H1 (cell line): Measurements from ENCODE around the gene PTP4A1. TPM values are rescaled to one million over a fixed set of nuclear protein-coding genes. Genes with fewer than 3 reads are reported as not detected.

Experiments used
- CTCF ChIA-PET: fragments of 300-600 bp; sonication (Branson Sonifier 250); formaldehyde crosslinking; loops from one replicate; lab custom pipeline; 2021; ENCODE audit not compliant: partially characterized antibody; lab: Charles Lee
- POLR2A ChIA-PET: fragments of 300-600 bp; sonication (Branson Sonifier 250); formaldehyde crosslinking; loops from one replicate; lab custom pipeline; 2021; ENCODE audit warnings: inconsistent platforms; ENCODE audit not compliant: partially characterized antibody; lab: Charles Lee
- DNase-seq, 2 experiments: peaks; one replicate each; pipeline versions ENCODE4 v3.0.0 to v3.0.0-alpha.2; 2010 to 2022; ENCODE audit warnings: low spot score in 2 of 2, low read depth in 1 of 2, mixed read lengths in 1 of 2
- FAIRE-seq: peaks from 2 replicates; lab custom pipeline; 2011; peaks lifted over from hg19 to GRCh38; lab: Jason Lieb, UNC
- H2AFZ ChIP-seq: 2 replicates; pipeline ENCODE4 v1.8.1; 2012; ENCODE audit warnings: low read length, inconsistent platforms
- H2AK5ac ChIP-seq: 2 replicates; pipeline ENCODE4 v1.6.1; 2013; ENCODE audit warnings: low read depth, low read length
- H2BK120ac ChIP-seq: replicated peaks from 2 replicates; pipeline ENCODE3; 2013; ENCODE audit warnings: low read depth, low read length, inconsistent platforms
- H2BK12ac ChIP-seq: 2 replicates; pipeline ENCODE4 v1.6.1; 2013; ENCODE audit warnings: low read depth, low read length
- H2BK15ac ChIP-seq: 2 replicates; pipeline ENCODE4 v1.6.1; 2013; ENCODE audit warnings: low read length
- H2BK20ac ChIP-seq: 2 replicates; pipeline ENCODE4 v1.6.1; 2013; ENCODE audit warnings: low read length
- H2BK5ac ChIP-seq: 2 replicates; pipeline ENCODE4 v1.6.1; 2013; ENCODE audit warnings: low read depth, low read length
- H3K14ac ChIP-seq: 2 replicates; pipeline ENCODE4 v1.6.1; 2013; ENCODE audit warnings: inconsistent platforms; ENCODE audit not compliant: insufficient read length
- H3K18ac ChIP-seq: 2 replicates; pipeline ENCODE4 v1.6.1; 2013; ENCODE audit warnings: low read length; ENCODE audit errors: extremely low read depth
- H3K23ac ChIP-seq: 2 replicates; pipeline ENCODE4 v1.6.1; 2013; ENCODE audit warnings: inconsistent platforms; ENCODE audit not compliant: insufficient read length
- H3K23me2 ChIP-seq: 2 replicates; pipeline ENCODE4 v1.6.1; 2013; ENCODE audit warnings: low read depth, low read length
- H3K27ac ChIP-seq: 2 replicates; pipeline ENCODE4 v1.6.1; 2011; ENCODE audit warnings: low read depth, low read length, inconsistent platforms
- H3K27me3 ChIP-seq, 4 experiments: replicated peaks in 1 of 4; 1 replicate in 1 of 4; 2 replicates in 3 of 4; pipeline versions ENCODE4 v1.6.1 to v1.8.1; 2011 to 2013; ENCODE audit warnings: low read length in 3 of 4, mild to moderate bottlenecking in 3 of 4, inconsistent platforms in 2 of 4, mixed read lengths in 2 of 4, moderate library complexity in 1 of 4; ENCODE audit not compliant: control insufficient read depth in 3 of 4, insufficient read depth in 3 of 4; ENCODE audit errors: extremely low read depth in 1 of 4
- H3K36me3 ChIP-seq, 4 experiments: 2 replicates each; pipeline versions ENCODE4 v1.6.1 to v1.8.1; 2011 to 2013; ENCODE audit warnings: mild to moderate bottlenecking in 4 of 4, low read length in 3 of 4, moderate library complexity in 2 of 4, control low read depth in 1 of 4, inconsistent platforms in 1 of 4; ENCODE audit not compliant: insufficient read depth in 4 of 4, control insufficient read depth in 2 of 4
- H3K4ac ChIP-seq: replicated peaks from 2 replicates; pipeline ENCODE3; 2013; ENCODE audit warnings: low read length, low read depth, mixed read lengths, inconsistent platforms; ENCODE audit not compliant: insufficient read length
- H3K4me1 ChIP-seq, 4 experiments: replicated peaks in 1 of 4; 1 replicate in 1 of 4; 2 replicates in 3 of 4; pipeline versions ENCODE4 v1.6.1 to v1.8.1; 2011 to 2013; ENCODE audit warnings: low read length in 3 of 4, inconsistent platforms in 2 of 4, mixed read lengths in 1 of 4; ENCODE audit not compliant: insufficient read depth in 4 of 4, control insufficient read depth in 3 of 4
- H3K4me2 ChIP-seq, 2 experiments: 2 replicates each; pipeline versions ENCODE4 v1.6.1 to v1.8.1; 2011 to 2013; ENCODE audit warnings: low read depth in 2 of 2, low read length in 2 of 2, control low read depth in 1 of 2, inconsistent platforms in 1 of 2, mild to moderate bottlenecking in 1 of 2; ENCODE audit not compliant: insufficient read depth in 1 of 2
- H3K4me3 ChIP-seq, 4 experiments: fragments of 200-600, 300-600 bp in 1 of 4; sonication (generic), shearing (Covaris generic), sonication (Bioruptor Twin) in 1 of 4; 2 replicates each; pipeline versions ENCODE4 v1.5.1 to v1.8.1; 2011 to 2016; ENCODE audit warnings: low read length in 4 of 4, low read depth in 3 of 4, control low read depth in 2 of 4, inconsistent platforms in 2 of 4, mild to moderate bottlenecking in 2 of 4, mixed read lengths in 1 of 4, moderate library complexity in 1 of 4; ENCODE audit not compliant: insufficient read depth in 2 of 4; ENCODE audit errors: extremely low read depth in 1 of 4
- H3K56ac ChIP-seq: replicated peaks from 2 replicates; pipeline ENCODE3; 2013; ENCODE audit warnings: low read depth, mild to moderate bottlenecking, mixed read lengths, low read length, inconsistent platforms; ENCODE audit not compliant: insufficient read length
- H3K79me1 ChIP-seq: 2 replicates; pipeline ENCODE4 v1.6.1; 2013; ENCODE audit warnings: low read depth, low read length, control low read depth
- H3K79me2 ChIP-seq, 2 experiments: 2 replicates each; pipeline versions ENCODE4 v1.6.1 to v1.8.1; 2012 to 2013; ENCODE audit warnings: low read length in 2 of 2, mild to moderate bottlenecking in 2 of 2, inconsistent platforms in 1 of 2; ENCODE audit not compliant: insufficient read depth in 2 of 2, control insufficient read depth in 1 of 2
- H3K9ac ChIP-seq, 4 experiments: replicated peaks in 1 of 4; 1 replicate in 1 of 4; 2 replicates in 3 of 4; pipeline versions ENCODE4 v1.6.1 to v1.8.1; 2011 to 2013; ENCODE audit warnings: low read depth in 3 of 4, low read length in 3 of 4, control low read depth in 2 of 4, mild to moderate bottlenecking in 2 of 4, moderate library complexity in 2 of 4, inconsistent platforms in 1 of 4; ENCODE audit errors: extremely low read depth in 1 of 4
- H3K9me3 ChIP-seq, 2 experiments: 2 replicates each; pipeline versions ENCODE4 v1.6.1 to v1.8.1; 2012 to 2013; ENCODE audit warnings: mild to moderate bottlenecking in 2 of 2, moderate library complexity in 2 of 2, control low read depth in 1 of 2, inconsistent platforms in 1 of 2, low read depth in 1 of 2, low read length in 1 of 2, mixed read lengths in 1 of 2; ENCODE audit not compliant: insufficient read depth in 2 of 2
- H4K20me1 ChIP-seq, 2 experiments: replicated peaks in 1 of 2; 2 replicates each; pipeline versions ENCODE3 to v1.8.1; 2011 to 2013; ENCODE audit warnings: inconsistent platforms in 2 of 2, low read length in 2 of 2, mild to moderate bottlenecking in 1 of 2; ENCODE audit not compliant: insufficient read depth in 2 of 2, control insufficient read depth in 1 of 2
- H4K5ac ChIP-seq: 2 replicates; pipeline ENCODE4 v1.6.1; 2013; ENCODE audit warnings: low read length, low read depth, mixed read lengths, inconsistent platforms; ENCODE audit not compliant: insufficient read length
- H4K8ac ChIP-seq: 2 replicates; pipeline ENCODE4 v1.8.0; 2013; ENCODE audit warnings: mild to moderate bottlenecking, moderate library complexity, low read length, inconsistent platforms; ENCODE audit not compliant: insufficient read depth; ENCODE audit errors: extremely low read depth
- H4K91ac ChIP-seq: replicated peaks from 2 replicates; pipeline ENCODE3; 2013; ENCODE audit warnings: low read length, mixed read lengths, inconsistent platforms; ENCODE audit not compliant: insufficient read length
- ASH2L ChIP-seq: fragments of 200-600, 300-600 bp; sonication (generic); IDR thresholded peaks from one replicate; pipeline ENCODE4 v1.7.1; 2017; ENCODE audit warnings: low read length
- CHD2 ChIP-seq: IDR thresholded peaks from 2 replicates; pipeline ENCODE4 v1.6.1; 2012; ENCODE audit warnings: low read length, improper control_type of control experiment
- EGR1 ChIP-seq: IDR thresholded peaks from 2 replicates; pipeline ENCODE4 v1.6.1; 2011; ENCODE audit warnings: low read depth, low read length, borderline replicate concordance
- JUN ChIP-seq: IDR thresholded peaks from 2 replicates; pipeline ENCODE4 v1.6.1; 2011; ENCODE audit warnings: low read depth, mild to moderate bottlenecking, improper control_type of control experiment, low read length
- POLR2AphosphoS5 ChIP-seq: IDR thresholded peaks from 2 replicates; pipeline ENCODE4 v1.6.1; 2011; ENCODE audit warnings: low read depth, low read length
- SIN3A ChIP-seq, 2 experiments: IDR thresholded peaks in 1 of 2; conservative IDR thresholded peaks in 1 of 2; 2 replicates each; pipeline ENCODE4 v1.6.1; 2011 to 2012; ENCODE audit warnings: low read length in 2 of 2, improper control_type of control experiment in 1 of 2, low read depth in 1 of 2, mild to moderate bottlenecking in 1 of 2
- SP1 ChIP-seq: IDR thresholded peaks from 2 replicates; pipeline ENCODE4 v1.6.1; 2011; ENCODE audit warnings: low read depth, low read length
- TAF1 ChIP-seq: IDR thresholded peaks from 2 replicates; pipeline ENCODE4 v1.6.1; 2011; ENCODE audit warnings: mild to moderate bottlenecking, low read depth, low read length
- TAF7 ChIP-seq: optimal IDR thresholded peaks from 2 replicates; pipeline ENCODE3; 2011; ENCODE audit warnings: low read depth, mild to moderate bottlenecking, inconsistent platforms, low read length, moderate library complexity, borderline replicate concordance
- TBP ChIP-seq: IDR thresholded peaks from 2 replicates; pipeline ENCODE4 v1.6.1; 2011; ENCODE audit warnings: low read depth, low read length, improper control_type of control experiment
- WGBS, 2 experiments: shearing (Covaris generic) in 1 of 2; methylation state at CpG; one replicate each; pipeline versions ENCODE4 v1.1.6 to v1.1.7; 2013 to 2015; ENCODE audit warnings: low lambda C conversion rate in 2 of 2, mixed read lengths in 2 of 2, inconsistent platforms in 1 of 2, low coverage in 1 of 2, missing lambda C conversion rate in 1 of 2; ENCODE audit not compliant: insufficient replicate concordance in 2 of 2, insufficient coverage in 1 of 2, insufficient read length in 1 of 2; ENCODE audit errors: extremely low coverage in 1 of 2, missing lambda C conversion rate in 1 of 2; 5-methylcytosine and 5-hydroxymethylcytosine counted together
- long read RNA-seq, 2 experiments: library from RNA in 1 of 2; library from capped mRNA in 1 of 2; stranded (forward); transcript quantifications; one replicate each; pipeline ENCODE4 v2.0.0, GENCODE V29; 2021; ENCODE audit warnings: inconsistent platforms in 1 of 2
- polyA minus RNA-seq, 3 experiments: library from RNA; depleted of rRNA, polyadenylated mRNA; stranded (reverse); fragments of >200 nt; gene quantifications; 1 replicate in 2 of 3; 2 replicates in 1 of 3; pipeline ENCODE4 v1.2.3, GENCODE V29; 2011
- polyA plus RNA-seq, 7 experiments: library from polyadenylated mRNA; depleted of rRNA in 3 of 7; stranded (reverse) in 5 of 7; unstranded in 2 of 7; fragments of >200 nt in 5 of 7; fragments of 200-250 nt in 2 of 7; gene quantifications; 1 replicate in 5 of 7; 2 replicates in 1 of 7; 4 replicates in 1 of 7; pipeline versions ENCODE4 v1.2.1 to v1.2.3, GENCODE V29; 2011 to 2013; ENCODE audit warnings: missing spikeins in 2 of 7, mixed read lengths in 2 of 7
- total RNA-seq: library from RNA; stranded (reverse); fragmentation: NEBNext Ultra II Directional; extraction: Animal tissue kit (Norgen Biotek cat#: 25700); gene quantifications from 2 replicates; pipeline ENCODE4 v1.2.1, GENCODE V29; 2021

Gene PTP4A1
- total RNA-seq (75.6 and 76.3 TPM in 2 replicates), polyA plus RNA-seq (2011; rRNA removed) (8.1 and 21.1 TPM in 2 replicates), polyA minus RNA-seq (2011; rRNA and poly(A)+ RNA removed) (18.3 and 23.9 TPM in 2 replicates)
- polyA plus RNA-seq (2011; cell fraction: cytosol; rRNA removed), result 13.3 TPM
- polyA plus RNA-seq (2011; cell fraction: nucleus; rRNA removed), result 3.9 TPM
- polyA plus RNA-seq (2012, experiment 1 of 2), result 23.5 to 66.4 TPM (median 30.2 TPM) in 4 replicates
- polyA plus RNA-seq (2012, experiment 2 of 2), result 8.3 TPM
- polyA plus RNA-seq (2013, experiment 1 of 2), result 39.0 TPM
- 39.7 TPM for polyA plus RNA-seq (2013, experiment 2 of 2)
- 21.1 TPM for polyA minus RNA-seq (2011; cell fraction: cytosol; rRNA and poly(A)+ RNA removed)
- polyA minus RNA-seq (2011; cell fraction: nucleus; rRNA and poly(A)+ RNA removed), result 71.3 TPM
- long read RNA-seq, experiment 1, transcript PTP4A1-203 (5 exons, 2,203 nt), result major isoform, 6 of 6 reads
- long read RNA-seq, experiment 1, partial matches to known transcripts, result 0 of 6 reads
- long read RNA-seq, experiment 1, other reads (novel, unspliced or antisense), result 0 of 6 reads
- long read RNA-seq, experiment 2, result 0 reads

GRCh38 chr6:63572044-63572746 is at the start of gene PTP4A1, which contains the start of gene LOC128125822:
PTP4A1 (plus strand) TSS chr6:63572480; CDS start chr6:63576881, 4,401 bp downstream.
LOC128125822 (plus strand) TSS chr6:63572480.
- Histone ChIP-seq H4K91ac (peak within 1 kb of the TSS; percentile 83), H3K14ac (no peak within 1 kb of the TSS), H2BK20ac (no peak within 1 kb of the TSS), H3K27ac (peak within 1 kb of the TSS; percentile 98), H3K9me3 (no peaks in the 10 kb centered on the region), H3K18ac (peak within 1 kb of the TSS; percentile 96; the same call in 1 of the 2 replicates), H3K79me2 (peaks cover 19 to 45% of the 10 kb centered on the region in 2 experiments), H3K23me2 (peaks cover 6% of the 10 kb centered on the region), H2AK5ac (peak within 1 kb of the TSS; percentile 43; the same call in 1 of the 2 replicates), H4K8ac (peak within 1 kb of the TSS; percentile 99), H3K4me1 (peaks cover 0 to 3% (median 0%) of the 10 kb centered on the region in 4 experiments; a peak in 1 of 7 replicates), H3K56ac (peak within 1 kb of the TSS; percentile 84), H3K4ac (peak within 1 kb of the TSS; percentile 88), H3K36me3 (peaks cover 7 to 11% (median 11%) of the 10 kb centered on the region in 4 experiments; a peak in 7 of 8 replicates), H2AFZ (peak within 1 kb of the TSS; percentile 97), H3K27me3 (0 out of 7 replicates have a peak, but pooled peaks cover 0 to 2% (median under 1%) of the 10 kb centered on the region in 4 experiments), H3K9ac (peak within 1 kb of the TSS; percentile 95 to 100 (median 98)), H3K4me3 (peak within 1 kb of the TSS; percentile 81 to 85 (median 82)), H2BK120ac (no peak within 1 kb of the TSS), H2BK5ac (peak within 1 kb of the TSS; percentile 98), H2BK12ac (peak within 1 kb of the TSS; percentile 98; the same call in 1 of the 2 replicates), H3K79me1 (no peaks in the 10 kb centered on the region), H3K4me2 (peak within 1 kb of the TSS; percentile 94 to 99), H4K20me1 (peaks cover 0 to 5% of the 10 kb centered on the region in 2 experiments), H4K5ac (peak within 1 kb of the TSS; percentile 95), H2BK15ac (no peak within 1 kb of the TSS), H3K23ac (no peak within 1 kb of the TSS)
- ChIA-PET POLR2A (interaction anchor here (1.6 kb wide), 1 partner anchor 64 kb away, joined by 5 read pairs; the partner anchor contains the start of gene PHF3), CTCF (no interaction called here)
- DNase-seq (peak; percentile 92 to 95), FAIRE-seq (no peak)
- 1% methylated on average over 56 of the region's 73 CpGs; no CpG with 5 or more reads in 1 of the 2 experiments for WGBS, 2 experiments
- TF ChIP-seq TAF7 (peak; percentile 77), JUN (peak; percentile 77), TAF1 (peak; percentile 95), SP1 (peak; percentile 73; the same call in 1 of the 2 replicates), CHD2 (no peak), TBP (peak; percentile 95), EGR1 (peak; percentile 100), ASH2L (peak; percentile 96), POLR2AphosphoS5 (peak; percentile 97), SIN3A (conservative IDR thresholded peaks at IDR 0.05 in 1 of 2, IDR thresholded peaks at IDR 0.05 in 1 of 2; ENCODE audit: low read depth in 1 of 2, low read length in 2 of 2) (0 out of 4 replicates have a peak, but pooled peaks of 1 of the 2 experiments have one; percentile 13)
